ENCODE data around the gene MYOZ3.
A peak's percentile ranks its signal among the peaks of the same experiment; 100 is the strongest.

Gene MYOZ3

GRCh38 chr5:150644514-150644913 is 16.5 kb upstream of the MYOZ3 start:
- Histone ChIP-seq H3K36me3 (ENCODE audit: control insufficient read depth, insufficient read depth, low read length) (peaks cover 22% of the 10 kb centered on the region), H3K4me3 (ENCODE audit: extremely low read depth, insufficient read depth, low read length, poor library complexity, severe bottlenecking) (no peak overlapping the region), H3K4me1 (ENCODE audit: control insufficient read depth, insufficient read depth, low read length, poor library complexity, severe bottlenecking) (peaks cover 56% of the 10 kb centered on the region), H3K9me3 (ENCODE audit: control insufficient read depth, low read length) (no peaks in the 10 kb centered on the region), H3K27ac (ENCODE audit: low read depth, low read length, severe bottlenecking) (peak overlapping the region; percentile 69)
- WGBS, 2 experiments (ENCODE audit: insufficient coverage in 2 of 2) = 83 to 87% methylated on average over 2 of the region's 2 CpGs

GRCh38 chr5:150645070-150645700 is 15.9 kb upstream of the MYOZ3 start:
- Histone ChIP-seq H3K9me3 (ENCODE audit: control insufficient read depth, low read length) (no peaks in the 10 kb centered on the region), H3K4me3 (ENCODE audit: extremely low read depth, insufficient read depth, low read length, poor library complexity, severe bottlenecking) (no peak overlapping the region), H3K4me1 (ENCODE audit: control insufficient read depth, insufficient read depth, low read length, poor library complexity, severe bottlenecking) (peaks cover 49% of the 10 kb centered on the region), H3K36me3 (ENCODE audit: control insufficient read depth, insufficient read depth, low read length) (peaks cover 29% of the 10 kb centered on the region), H3K27ac (ENCODE audit: low read depth, low read length, severe bottlenecking) (peak overlapping the region; percentile 69)
- 59 to 90% methylated on average over 3 to 4 of the region's 4 CpGs for WGBS, 2 experiments (ENCODE audit: insufficient coverage in 2 of 2)

GRCh38 chr5:150647275-150648251 is 13.5 kb upstream of the MYOZ3 start:
- H3K27ac ChIP-seq (ENCODE audit: low read depth, low read length, severe bottlenecking) = no peak overlapping the region
- WGBS, 2 experiments (ENCODE audit: insufficient coverage in 2 of 2) = 91 to 92% methylated on average over 22 to 25 of the region's 25 CpGs

GRCh38 chr5:150648294-150649107 is 12.6 kb upstream of the MYOZ3 start:
- Histone ChIP-seq H3K27ac (ENCODE audit: low read depth, low read length, severe bottlenecking) (no peak overlapping the region), H3K4me3 (ENCODE audit: extremely low read depth, insufficient read depth, low read length, poor library complexity, severe bottlenecking) (no peak overlapping the region), H3K9me3 (ENCODE audit: control insufficient read depth, low read length) (no peaks in the 10 kb centered on the region), H3K4me1 (ENCODE audit: control insufficient read depth, insufficient read depth, low read length, poor library complexity, severe bottlenecking) (peaks cover 30% of the 10 kb centered on the region), H3K36me3 (ENCODE audit: control insufficient read depth, insufficient read depth, low read length) (peaks cover 55% of the 10 kb centered on the region)
- 91 to 98% methylated on average over 13 to 16 of the region's 16 CpGs for WGBS, 2 experiments (ENCODE audit: insufficient coverage in 2 of 2)

More at GRCh38 chr5:150647275-150648251, 13.5 kb upstream of the MYOZ3 start:
- Histone ChIP-seq H3K9me3 (ENCODE audit: control insufficient read depth, low read length) (no peaks in the 10 kb centered on the region), H3K36me3 (ENCODE audit: control insufficient read depth, insufficient read depth, low read length) (peaks cover 49% of the 10 kb centered on the region), H3K4me1 (ENCODE audit: control insufficient read depth, insufficient read depth, low read length, poor library complexity, severe bottlenecking) (peaks cover 36% of the 10 kb centered on the region), H3K4me3 (ENCODE audit: extremely low read depth, insufficient read depth, low read length, poor library complexity, severe bottlenecking) (no peak overlapping the region)

GRCh38 chr5:150649108-150650020 is 11.7 kb upstream of the MYOZ3 start:
- no peak overlapping the region for H3K27ac ChIP-seq (ENCODE audit: low read depth, low read length, severe bottlenecking)
- no peaks in the 10 kb centered on the region for H3K9me3 ChIP-seq (ENCODE audit: control insufficient read depth, low read length)
- peaks cover 23% of the 10 kb centered on the region for H3K4me1 ChIP-seq (ENCODE audit: control insufficient read depth, insufficient read depth, low read length, poor library complexity, severe bottlenecking)
- H3K4me3 ChIP-seq (ENCODE audit: extremely low read depth, insufficient read depth, low read length, poor library complexity, severe bottlenecking) = no peak overlapping the region
- peaks cover 60% of the 10 kb centered on the region for H3K36me3 ChIP-seq (ENCODE audit: control insufficient read depth, insufficient read depth, low read length)
- WGBS, 2 experiments (ENCODE audit: insufficient coverage in 2 of 2) = 97% methylated on average over 41 to 44 of the region's 46 CpGs

- Histone ChIP-seq H3K9me3 (ENCODE audit: control insufficient read depth, low read length) (no peaks in the 10 kb centered on the region), H3K4me1 (ENCODE audit: control insufficient read depth, insufficient read depth, low read length, poor library complexity, severe bottlenecking) (peaks cover 14% of the 10 kb centered on the region), H3K36me3 (ENCODE audit: control insufficient read depth, insufficient read depth, low read length) (peaks cover 62% of the 10 kb centered on the region), H3K27ac (ENCODE audit: low read depth, low read length, severe bottlenecking) (peak overlapping the region; percentile 23), H3K4me3 (ENCODE audit: extremely low read depth, insufficient read depth, low read length, poor library complexity, severe bottlenecking) (no peak overlapping the region)
- 85% methylated on average over 18 to 30 of the region's 38 CpGs for WGBS, 2 experiments (ENCODE audit: insufficient coverage in 2 of 2)
Measured at GRCh38 chr5:150650021-150651006, 10.7 kb upstream of the MYOZ3 start.

GRCh38 chr5:150651382-150651781 is 9.7 kb upstream of the MYOZ3 start:
- Histone ChIP-seq H3K4me3 (ENCODE audit: extremely low read depth, insufficient read depth, low read length, poor library complexity, severe bottlenecking) (no peak overlapping the region), H3K36me3 (ENCODE audit: control insufficient read depth, insufficient read depth, low read length) (peaks cover 62% of the 10 kb centered on the region), H3K9me3 (ENCODE audit: control insufficient read depth, low read length) (no peaks in the 10 kb centered on the region), H3K27ac (ENCODE audit: low read depth, low read length, severe bottlenecking) (no peak overlapping the region), H3K4me1 (ENCODE audit: control insufficient read depth, insufficient read depth, low read length, poor library complexity, severe bottlenecking) (peaks cover 16% of the 10 kb centered on the region)
- WGBS, 2 experiments (ENCODE audit: insufficient coverage in 2 of 2) = 100% methylated on average over 1 of the region's 1 CpG

GRCh38 chr5:150651924-150652671 is 9.0 kb upstream of the MYOZ3 start:
- 76 to 81% methylated on average over 5 to 7 of the region's 13 CpGs for WGBS, 2 experiments (ENCODE audit: insufficient coverage in 2 of 2)
- H3K4me3 ChIP-seq (ENCODE audit: extremely low read depth, insufficient read depth, low read length, poor library complexity, severe bottlenecking) = no peak overlapping the region
- H3K9me3 ChIP-seq (ENCODE audit: control insufficient read depth, low read length) = no peaks in the 10 kb centered on the region
- H3K4me1 ChIP-seq (ENCODE audit: control insufficient read depth, insufficient read depth, low read length, poor library complexity, severe bottlenecking) = peaks cover 16% of the 10 kb centered on the region
- H3K36me3 ChIP-seq (ENCODE audit: control insufficient read depth, insufficient read depth, low read length) = peaks cover 62% of the 10 kb centered on the region
- H3K27ac ChIP-seq (ENCODE audit: low read depth, low read length, severe bottlenecking) = no peak overlapping the region

Measured in mesodermal cell (in vitro differentiated cells).